Right forelimb (tissue), 1 donor: ENCODE data around the gene CDKN2AIP.
"Not testable (repeated sequence)": the region's sequence is repeated elsewhere in the genome, so short reads cannot be mapped to it uniquely, and the experiment has no call there.

Source experiments
- DNase-seq: peaks from one replicate; pipeline ENCODE4 v3.0.0-alpha.2; 2018

The CDKN2AIP gene

DNA sequence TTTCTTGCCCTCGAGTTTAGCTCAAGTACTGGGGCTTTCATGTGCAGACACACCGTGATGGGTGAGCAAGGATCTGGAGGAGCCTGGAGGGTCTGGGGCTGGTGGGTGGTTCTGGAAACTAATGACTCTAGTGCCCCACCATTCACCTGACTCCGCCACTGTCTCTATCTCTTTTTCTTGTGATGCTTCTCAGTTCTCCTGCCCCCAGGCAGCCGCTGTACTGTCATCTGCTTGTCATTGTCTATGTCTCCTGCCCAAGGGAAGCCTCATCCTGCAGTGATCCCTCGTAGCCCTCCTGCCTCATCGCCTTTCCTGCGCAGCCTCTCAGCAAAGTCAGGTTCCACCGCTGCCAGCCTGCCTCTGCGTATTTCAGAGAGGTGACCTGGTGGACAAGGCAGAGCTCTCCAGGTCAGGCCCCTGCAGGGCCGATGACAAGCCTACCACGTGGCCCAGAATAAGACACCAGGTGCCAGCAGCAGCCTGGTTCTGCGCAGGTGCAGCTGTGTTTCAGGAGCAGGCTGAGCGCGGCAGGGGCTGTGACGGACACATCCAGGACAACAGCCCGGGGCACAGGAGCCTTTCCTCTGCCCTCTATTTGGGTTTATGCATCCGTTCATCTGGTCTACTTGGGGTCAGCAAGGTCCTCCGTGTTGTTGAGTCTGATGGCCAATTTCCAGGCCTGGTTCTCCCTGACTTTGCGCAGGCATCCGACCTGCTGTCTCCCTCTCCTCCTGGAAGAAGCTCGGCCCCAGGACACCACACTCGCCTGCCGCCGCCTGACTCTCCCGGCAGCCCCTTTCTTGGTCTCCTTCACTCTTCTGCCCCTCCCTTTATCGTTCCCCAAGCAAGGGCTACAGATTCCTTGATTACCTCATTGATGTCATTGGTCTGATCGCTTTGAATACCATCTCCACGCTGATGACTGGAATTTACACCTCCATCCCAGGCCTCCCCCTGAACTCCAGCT is 30.9 kb upstream of the CDKN2AIP start:
- no peak for DNase-seq

- DNase-seq, result no peak
Observed at GRCh38 chr4:183416879-183417755, 27.3 kb upstream of the CDKN2AIP start.

DNA sequence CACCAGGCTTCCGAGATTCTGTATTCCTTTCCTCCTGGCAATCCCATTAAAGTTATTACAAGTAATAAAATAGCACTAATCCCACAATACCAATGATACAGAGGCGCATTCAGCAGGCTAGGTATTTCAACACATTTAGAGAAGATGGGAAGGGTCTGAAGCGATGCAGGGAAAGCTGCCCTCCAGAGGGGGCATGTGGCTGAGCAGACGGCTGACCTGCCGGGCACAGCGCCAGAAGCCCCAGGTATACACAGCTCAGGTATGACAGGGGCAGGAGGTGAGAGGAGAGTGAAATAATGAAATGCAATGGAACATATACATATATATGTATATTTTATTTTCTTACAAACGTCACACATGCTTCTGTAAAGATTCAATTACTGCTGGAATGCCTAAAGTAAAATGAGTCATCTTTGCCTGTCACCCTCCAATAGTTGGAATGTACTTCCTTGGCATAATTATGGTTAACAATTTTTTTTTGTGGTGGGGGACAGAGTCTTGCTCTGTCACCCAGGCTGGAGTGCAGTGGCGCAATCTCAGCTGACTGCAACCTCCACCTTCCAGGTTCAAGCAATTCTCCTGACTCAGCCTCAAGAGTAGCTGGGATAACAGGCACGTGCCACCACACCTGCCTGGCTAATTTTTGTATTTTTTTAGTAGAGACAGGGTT is 21.3 kb upstream of the CDKN2AIP start:
- DNase-seq, result no peak

GRCh38 chr4:183424109-183424744 is 20.2 kb upstream of the CDKN2AIP start:
- no peak for DNase-seq

DNA sequence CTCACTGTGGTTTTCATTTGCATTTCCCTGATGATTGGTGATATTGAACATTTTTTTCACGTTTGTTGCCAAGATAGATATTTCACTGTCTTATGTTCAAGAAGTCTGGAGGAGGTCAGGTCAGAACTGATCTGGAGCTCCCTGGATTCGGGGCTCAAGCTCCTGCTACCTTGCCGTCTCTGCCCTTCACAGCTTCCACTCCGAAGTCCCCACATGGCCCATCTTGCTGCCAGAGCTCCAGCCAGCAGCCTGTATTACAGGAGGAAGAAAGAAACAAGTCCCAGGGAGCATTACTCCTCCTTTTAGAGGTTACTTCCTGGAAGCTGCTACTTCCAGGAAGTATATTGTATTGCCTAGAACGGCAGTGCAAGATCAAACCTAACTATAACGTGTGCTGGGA is 17.9 kb upstream of the CDKN2AIP start:
- DNase-seq, result no peak

- no peak for DNase-seq
Observed at GRCh38 chr4:183429489-183429888, 14.9 kb upstream of the CDKN2AIP start.

- DNase-seq, result no peak
Observed at GRCh38 chr4:183430317-183430993, 14.0 kb upstream of the CDKN2AIP start.

- no peak for DNase-seq
Observed at GRCh38 chr4:183430994-183431347, 13.5 kb upstream of the CDKN2AIP start.

DNA sequence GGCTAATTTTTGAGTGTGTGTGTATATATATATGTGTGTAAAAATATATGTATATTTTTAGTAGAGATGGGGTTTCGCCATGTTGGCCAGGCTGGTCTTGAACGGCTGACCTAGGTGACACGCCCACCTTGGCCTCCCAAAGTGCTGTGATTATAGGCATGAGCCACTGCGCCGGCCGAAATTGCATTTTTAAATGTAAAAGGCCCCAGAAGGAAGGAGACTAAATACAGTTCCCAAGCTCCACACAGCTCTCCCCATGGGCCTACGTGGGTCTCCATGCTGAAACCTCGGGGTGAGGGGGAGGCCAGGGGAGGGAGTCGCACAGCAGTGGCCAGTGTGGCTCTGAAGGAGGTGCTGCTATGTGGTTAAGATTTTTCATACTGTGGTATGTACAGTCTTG is 12.8 kb upstream of the CDKN2AIP start:
- DNase-seq, result no peak

DNA sequence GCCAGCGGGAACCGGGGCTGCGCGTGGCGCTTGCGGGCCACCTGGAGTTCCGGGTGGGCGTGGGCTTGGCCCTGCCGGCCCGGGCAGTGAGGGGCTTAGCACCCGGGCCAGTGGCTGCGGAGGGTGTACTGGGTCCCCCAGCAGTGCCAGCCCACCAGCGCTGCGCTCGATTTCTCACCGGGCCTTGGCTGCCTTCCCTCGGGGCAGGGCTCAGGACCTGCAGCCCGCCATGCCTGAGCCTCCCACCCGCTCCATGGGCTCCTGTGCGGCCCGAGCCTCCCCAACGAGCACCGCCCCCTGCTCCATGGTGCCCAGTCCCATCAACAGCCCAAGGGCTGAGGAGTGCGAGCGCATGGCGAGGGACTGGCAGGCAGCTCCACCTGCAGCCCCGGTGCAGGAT is 11.3 kb upstream of the CDKN2AIP start:
- DNase-seq, result not testable (repeated sequence)

GRCh38 chr4:183434264-183434663 is 10.2 kb upstream of the CDKN2AIP start:
- DNase-seq, result no peak

DNA sequence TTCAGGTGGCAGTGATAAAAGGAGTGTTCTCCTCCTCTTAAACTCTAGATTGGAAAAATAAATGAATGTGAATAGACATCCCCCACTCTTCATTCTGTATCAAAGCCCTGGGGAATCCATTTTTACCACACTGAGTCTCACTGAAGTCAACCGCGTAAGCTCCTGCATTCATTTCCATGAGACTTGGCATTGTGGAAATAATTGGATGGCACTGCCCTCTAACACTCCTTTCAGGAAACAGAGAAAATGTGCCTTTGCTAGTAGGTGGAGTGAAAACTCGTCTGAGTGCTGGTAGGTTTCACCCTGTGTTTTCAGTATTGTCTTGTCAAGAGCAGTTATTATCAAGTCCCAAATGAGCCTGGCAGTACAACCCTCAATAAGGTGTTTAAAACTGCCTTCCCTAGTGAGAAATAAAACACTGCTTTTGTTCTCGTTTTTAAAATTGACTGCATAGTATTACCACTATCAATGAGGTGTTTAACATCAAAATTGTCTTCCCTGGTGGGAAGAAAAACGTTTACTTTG is 9.7 kb upstream of the CDKN2AIP start:
- DNase-seq, result no peak

DNA sequence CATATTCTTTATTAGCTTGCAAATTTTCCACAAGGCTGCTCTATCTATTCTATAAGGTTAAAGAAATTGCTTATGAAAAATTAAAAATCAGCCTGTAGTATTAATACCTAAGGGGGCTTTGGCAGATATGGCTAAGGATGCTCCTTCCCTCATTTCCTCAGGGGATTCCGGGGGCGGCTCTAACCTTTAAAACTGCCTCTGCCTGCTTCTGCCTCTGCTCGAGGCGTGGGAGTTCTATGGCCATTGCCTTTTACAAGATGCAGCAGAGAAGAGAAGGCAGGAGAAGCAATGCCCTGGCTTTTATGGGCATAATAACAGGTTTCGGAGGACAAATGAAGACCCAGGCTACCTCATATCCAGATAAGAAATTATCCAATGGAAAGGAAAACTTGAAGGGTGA is 8.6 kb upstream of the CDKN2AIP start:
- DNase-seq, result no peak

DNA sequence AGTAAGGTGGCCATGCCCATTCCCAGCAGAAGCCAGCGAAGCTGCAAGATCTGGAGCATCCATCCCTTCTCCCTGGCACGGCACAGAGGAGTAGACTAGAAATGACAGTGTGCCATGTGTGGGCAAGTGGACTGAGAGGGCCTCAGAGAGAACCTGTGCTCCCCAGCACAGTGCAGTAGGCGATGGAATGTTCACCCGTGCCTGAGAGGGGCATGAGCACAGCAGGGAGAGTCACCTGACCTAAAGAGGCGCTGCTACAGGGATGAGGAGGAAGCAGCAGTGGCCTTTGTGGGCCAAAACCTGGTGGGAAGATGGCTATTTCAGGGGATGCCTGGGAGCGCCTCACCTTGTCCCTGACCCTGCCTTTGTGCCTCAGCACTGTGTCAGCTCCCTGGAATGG is 8.0 kb upstream of the CDKN2AIP start:
- no peak for DNase-seq

DNA sequence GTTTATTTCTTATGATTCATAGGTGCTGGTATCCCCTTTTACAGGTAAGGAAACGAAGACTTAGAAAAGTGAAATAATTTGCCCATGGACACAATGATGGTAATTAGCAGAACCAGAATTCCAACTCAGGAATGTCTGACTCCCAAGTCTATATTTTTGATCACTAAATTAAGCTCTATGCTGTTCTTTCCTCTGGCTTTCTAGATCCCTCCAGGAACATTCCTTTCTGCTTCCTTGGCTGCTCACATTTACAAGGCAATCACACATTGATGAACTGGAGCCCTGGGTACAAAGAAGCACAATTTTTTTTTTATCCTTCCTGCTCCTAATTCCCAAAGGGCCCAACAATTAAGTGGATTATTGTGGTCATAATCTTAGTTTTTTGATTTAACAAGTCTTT is 7.0 kb upstream of the CDKN2AIP start:
- DNase-seq, result no peak

DNA sequence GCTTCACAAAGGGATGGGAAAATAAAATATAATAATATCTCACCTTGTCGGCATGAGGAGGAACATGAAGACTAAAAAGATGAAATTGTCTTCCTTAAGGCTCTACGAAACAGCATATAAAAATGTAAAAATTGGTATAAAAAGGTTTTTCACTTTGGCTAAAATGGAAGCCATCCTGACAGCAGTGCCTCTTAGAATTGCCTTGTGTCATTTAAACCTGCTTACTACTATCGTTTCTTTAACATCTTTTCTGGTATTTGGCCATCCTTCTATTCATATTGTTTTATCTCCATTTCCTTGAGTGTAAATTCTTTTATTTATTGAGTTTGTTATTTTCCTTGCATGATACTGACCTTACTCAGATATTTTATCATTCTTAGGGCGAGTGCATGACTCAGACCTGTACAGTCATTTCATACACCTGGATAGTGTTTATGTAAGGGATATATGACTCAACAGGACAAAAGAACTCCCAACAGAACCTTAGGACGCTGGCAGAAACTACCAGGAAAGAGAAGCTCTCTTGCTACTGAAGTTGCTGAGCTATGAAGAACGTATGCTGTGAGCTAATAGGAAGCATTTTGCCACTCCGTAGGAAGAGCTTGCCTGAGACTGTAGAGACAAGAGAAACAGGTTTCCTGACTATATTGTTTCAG is 5.8 kb upstream of the CDKN2AIP start:
- DNase-seq, result no peak

DNA sequence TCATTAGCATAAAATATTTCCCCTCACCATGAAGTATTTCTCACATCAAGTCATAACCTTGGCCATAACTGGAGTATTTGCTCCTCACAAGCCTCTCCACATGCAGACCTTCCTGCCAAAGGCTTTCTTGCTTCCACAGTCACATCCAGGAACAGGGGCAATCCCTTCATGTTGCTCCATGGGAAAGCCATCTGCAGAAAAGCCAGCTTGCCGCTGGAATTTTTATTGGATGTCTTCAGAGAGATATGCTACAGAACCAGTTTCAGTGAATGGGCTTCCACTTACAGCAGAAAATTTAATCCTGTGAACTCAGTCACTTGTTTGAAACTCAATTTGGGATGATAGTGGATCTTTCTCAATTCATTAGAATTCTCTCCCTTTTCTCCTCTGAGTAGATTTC is 3.2 kb upstream of the CDKN2AIP start:
- DNase-seq, result no peak

- DNase-seq, result no peak
Observed at GRCh38 chr4:183443655-183444213, 702 bp upstream of the CDKN2AIP start.

DNA sequence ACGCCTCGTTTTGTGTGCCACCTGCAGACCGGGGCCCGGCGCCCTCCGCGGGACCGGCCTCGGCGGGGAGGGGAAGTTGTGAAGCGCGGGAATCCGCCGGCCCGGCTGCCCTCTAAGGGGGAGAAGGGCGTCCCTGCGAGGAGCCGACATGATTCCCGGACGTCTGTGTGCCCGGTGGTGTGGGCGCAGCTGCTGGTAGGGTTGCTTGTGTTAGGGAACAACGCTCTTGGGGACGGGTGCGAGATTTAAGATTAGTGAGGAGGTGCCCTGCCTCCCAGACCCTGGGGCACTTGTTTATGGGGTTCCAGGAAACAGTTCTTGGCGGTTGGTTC is 627 bp downstream of the CDKN2AIP start:
- no peak for DNase-seq

- DNase-seq, result no peak
Observed at GRCh38 chr4:183447646-183448045, 3.2 kb downstream of the CDKN2AIP start.

DNA sequence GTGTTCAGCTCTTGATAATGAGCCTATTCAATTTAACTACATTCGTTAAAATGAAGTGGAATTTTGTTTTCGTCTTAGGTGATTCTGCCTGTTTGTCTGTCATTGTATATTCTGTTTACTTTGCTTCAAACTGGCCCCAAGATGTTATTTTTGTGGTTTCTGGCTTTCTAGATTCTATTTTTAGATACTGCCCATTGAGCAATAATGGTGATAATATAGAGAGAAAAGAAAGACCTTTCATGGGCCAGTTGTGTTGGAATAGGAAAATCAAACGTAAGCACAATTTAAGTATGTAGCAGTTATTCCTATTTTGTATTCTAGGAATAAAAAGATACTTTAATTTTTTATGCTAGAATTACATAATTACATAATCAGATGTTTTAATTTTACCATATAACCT is 4.0 kb downstream of the CDKN2AIP start:
- DNase-seq, result no peak
